Hematopoietic multipotent progenitor cell treated with erythropoietin and hydrocortisone succinate and interleukin-3 and kit ligand, for 8 days (in vitro differentiated cells): ENCODE measurements around the gene VPS13C.

Experiments
- DNase-seq: peaks from one replicate; pipeline ENCODE4 v3.0.0-alpha.2; 2015

Gene VPS13C

DNA sequence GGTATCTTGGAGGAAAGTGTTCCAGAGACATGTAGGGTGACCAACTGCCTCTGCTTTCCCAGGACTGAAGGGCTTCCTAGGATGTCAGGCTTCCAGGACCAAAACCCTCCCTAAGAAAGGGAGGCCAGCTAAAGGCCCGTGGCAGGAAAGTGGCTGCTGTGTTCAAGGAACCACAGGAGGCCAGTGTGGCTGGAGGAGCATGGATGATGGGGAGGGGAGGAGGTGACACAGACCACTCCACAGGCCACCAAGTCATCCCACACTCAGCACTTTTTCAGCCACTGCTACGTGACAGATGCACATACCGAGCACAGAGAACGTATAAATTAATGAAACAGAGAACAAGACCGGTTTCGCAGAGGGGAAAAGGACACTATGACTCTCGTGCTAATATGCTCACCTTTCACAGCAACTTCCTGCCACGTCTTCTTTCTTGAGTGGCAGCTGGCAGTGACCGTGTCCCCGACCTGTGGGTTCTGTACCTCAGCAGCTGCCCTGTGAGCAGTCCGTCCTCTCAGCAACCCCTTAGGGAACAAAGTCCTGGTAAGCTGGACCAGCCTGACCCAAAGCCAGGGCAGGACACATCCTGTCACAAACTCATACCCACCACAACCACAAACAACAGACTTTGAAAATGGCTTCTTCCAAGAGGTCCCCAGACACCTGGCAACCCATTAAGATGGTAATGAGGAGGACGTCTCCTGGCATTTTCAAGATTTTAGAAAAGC lies 244.7 kb downstream of the VPS13C start:
- no peak for DNase-seq

DNA sequence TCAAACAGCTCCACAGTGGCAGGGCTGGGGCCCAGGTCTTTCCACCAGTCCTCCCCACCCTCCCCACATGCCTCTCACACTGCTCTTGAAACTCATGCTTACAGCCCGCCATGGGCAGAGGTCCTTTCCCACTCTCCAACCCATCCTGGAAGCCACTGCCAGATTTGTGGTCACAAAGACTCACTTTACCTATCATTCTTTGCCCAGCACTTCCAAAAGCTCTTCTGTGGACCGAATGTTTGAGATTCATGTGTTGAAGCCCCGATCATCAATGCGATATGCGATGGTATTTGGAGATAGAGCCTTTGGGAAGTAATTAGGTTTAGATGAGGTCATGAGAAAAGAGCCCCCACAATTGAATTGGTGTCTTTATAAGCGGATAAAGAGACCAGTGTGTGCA lies 247.8 kb downstream of the VPS13C start:
- DNase-seq: no peak

- DNase-seq: no peak
These were observed 248.3 kb downstream of the VPS13C start for GRCh38 chr15:61811952-61812351.

GRCh38 chr15:61809216-61809615 lies 251.0 kb downstream of the VPS13C start:
- no peak for DNase-seq

- DNase-seq: no peak
These were observed 252.8 kb downstream of the VPS13C start for GRCh38 chr15:61807281-61807929.
